Stimulated activated CD4-positive, alpha-beta T cell treated with anti-CD3 and anti-CD28 coated beads, Interleukin-1b, Interleukin-23, amount 100 ng/mL, for 48 hours (primary cell): ENCODE measurements around the gene PNO1.

Source experiments
- DNase-seq: peaks from one replicate; pipeline ENCODE4 v3.0.0-alpha.2; 2020

PNO1 gene

GRCh38 chr2:68196120-68196716 is 38.5 kb downstream of the PNO1 start:
- DNase-seq = no peak

DNA sequence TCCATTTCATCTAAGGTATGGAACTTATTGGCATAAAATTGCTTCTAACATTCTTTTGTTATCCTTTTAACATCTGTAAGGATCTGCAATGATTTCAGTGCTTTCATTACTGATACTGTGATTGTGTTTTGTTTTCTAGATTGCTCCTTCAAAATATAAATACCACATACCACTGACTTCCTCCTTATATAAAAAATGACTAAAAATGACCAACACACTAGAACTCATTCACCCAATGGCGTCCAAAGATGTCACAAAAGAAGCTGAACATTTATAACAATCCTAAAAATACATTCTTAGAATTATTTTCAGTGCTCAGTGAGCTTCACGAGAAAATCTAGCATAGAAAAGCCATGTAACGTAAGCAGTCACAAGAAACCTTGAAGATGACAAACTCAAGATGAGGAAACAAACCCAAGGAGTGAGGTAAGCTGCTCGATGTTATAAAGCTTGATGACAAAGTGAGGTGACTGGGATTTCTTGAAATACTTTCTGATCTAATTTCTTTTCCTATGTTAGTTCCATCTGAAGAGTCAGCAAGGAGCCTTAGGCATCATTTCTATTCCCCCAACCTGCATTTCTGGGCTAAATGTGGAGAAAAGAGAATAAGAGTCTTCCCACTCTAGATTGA is 42.6 kb downstream of the PNO1 start:
- DNase-seq = no peak

DNA sequence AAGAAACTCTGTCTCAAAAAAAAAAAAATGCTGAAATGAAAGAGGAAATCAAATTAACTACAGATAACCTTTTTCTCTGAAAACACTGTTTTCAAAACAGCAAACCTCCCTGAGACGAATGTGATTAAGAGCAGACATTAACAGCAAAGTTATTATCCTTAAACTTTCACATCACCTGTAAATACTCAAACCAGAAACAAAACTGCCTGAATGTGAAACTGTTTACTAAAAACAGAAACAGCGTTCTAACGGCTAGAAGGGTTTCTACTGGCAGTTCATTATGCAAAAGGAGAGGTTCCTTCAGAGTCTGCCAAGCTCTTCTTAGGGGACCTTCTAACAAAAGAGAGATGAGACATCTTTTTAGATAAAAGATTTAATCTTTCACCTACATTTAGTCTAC is 45.9 kb downstream of the PNO1 start:
- no peak for DNase-seq

GRCh38 chr2:68206793-68207192 is 49.1 kb downstream of the PNO1 start:
- DNase-seq = no peak

DNA sequence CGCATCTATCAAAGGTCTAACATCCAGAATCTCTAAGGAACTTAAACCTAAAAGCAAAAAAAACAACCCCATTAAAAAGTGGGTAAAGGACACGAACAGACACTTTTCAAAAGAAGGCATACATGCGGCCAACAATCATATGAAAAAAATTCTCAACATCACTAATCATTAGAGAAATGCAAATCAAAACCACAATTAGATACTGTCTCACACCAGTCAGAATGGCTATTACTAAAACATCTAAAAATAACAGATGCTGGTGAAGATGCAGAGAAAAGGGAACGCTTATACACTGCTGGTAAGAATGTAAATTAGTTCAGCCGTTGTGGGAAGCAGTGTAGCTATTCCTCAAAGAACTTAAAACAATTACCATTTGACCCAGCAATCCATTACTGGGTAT is 56.7 kb downstream of the PNO1 start:
- no peak for DNase-seq

GRCh38 chr2:68216454-68217310 is 59.0 kb downstream of the PNO1 start:
- DNase-seq = no peak

GRCh38 chr2:68217729-68218128 is 60.0 kb downstream of the PNO1 start:
- no peak for DNase-seq

GRCh38 chr2:68218343-68218901 is 60.7 kb downstream of the PNO1 start:
- DNase-seq = no peak

GRCh38 chr2:68222287-68222686 is 64.6 kb downstream of the PNO1 start:
- no peak for DNase-seq

- DNase-seq = no peak
Measured at GRCh38 chr2:68223419-68223818, 65.7 kb downstream of the PNO1 start.

GRCh38 chr2:68225119-68225632 is 67.5 kb downstream of the PNO1 start:
- no peak for DNase-seq
